Measurements from ENCODE around the gene C1orf87. TPM values are rescaled to one million over a fixed set of nuclear protein-coding genes. Genes with fewer than 3 reads are reported as not detected.

The C1orf87 gene
- polyA plus RNA-seq, 1 of the 3 experiments (the other 2 are of a cell fraction) = not detected

DNA sequence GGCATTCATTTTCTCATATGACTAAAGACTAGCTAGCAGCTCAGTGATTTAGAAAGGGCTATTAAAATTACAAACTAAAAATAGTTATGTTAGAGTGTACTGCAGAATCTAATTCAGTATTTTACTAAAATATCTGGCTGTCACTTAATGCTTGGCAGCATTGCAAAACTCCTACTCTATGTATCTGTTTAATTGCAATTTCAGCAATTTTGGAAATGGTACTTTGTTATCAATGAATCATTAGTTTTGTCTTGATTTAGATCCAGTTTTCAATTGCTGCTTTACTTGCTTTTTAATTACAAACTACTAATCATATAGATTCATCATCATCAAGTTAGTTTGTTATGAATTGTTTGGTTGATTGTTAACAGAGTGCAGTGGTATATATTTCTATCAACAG, 19.2 kb downstream of the C1orf87 start:
- TF ChIP-seq USF1 (IDR thresholded peaks at IDR 0.05; ENCODE audit: borderline replicate concordance, low read depth) = no peak
- no peak for TF ChIP-seq MEF2A (IDR thresholded peaks at IDR 0.05; ENCODE audit: borderline replicate concordance, low read depth)
- no peak for TF ChIP-seq RCOR1 (IDR thresholded peaks at IDR 0.05; ENCODE audit: low read length)
- no peak for TF ChIP-seq MXI1 (IDR thresholded peaks at IDR 0.05; ENCODE audit: low read depth, low read length)
- TF ChIP-seq GABPA (IDR thresholded peaks at IDR 0.05; ENCODE audit: low read depth) = no peak
- TF ChIP-seq IRF3 (IDR thresholded peaks at IDR 0.05; ENCODE audit: low read depth, low read length) = no peak
- no peak for TF ChIP-seq EZH2phosphoT487 (IDR thresholded peaks at IDR 0.05; ENCODE audit: borderline replicate concordance, low read depth)
- no peak for TF ChIP-seq FOXJ3 (CRISPR knock-in tag; IDR thresholded peaks at IDR 0.05)
- TF ChIP-seq TEAD4 (IDR thresholded peaks at IDR 0.05; ENCODE audit: borderline replicate concordance, insufficient read depth) = no peak
- CTCF ChIA-PET = interaction anchor here (1.4 kb wide), 1 partner anchor 38 kb away, joined by 3 read pairs; no protein-coding TSS in a partner anchor

DNA sequence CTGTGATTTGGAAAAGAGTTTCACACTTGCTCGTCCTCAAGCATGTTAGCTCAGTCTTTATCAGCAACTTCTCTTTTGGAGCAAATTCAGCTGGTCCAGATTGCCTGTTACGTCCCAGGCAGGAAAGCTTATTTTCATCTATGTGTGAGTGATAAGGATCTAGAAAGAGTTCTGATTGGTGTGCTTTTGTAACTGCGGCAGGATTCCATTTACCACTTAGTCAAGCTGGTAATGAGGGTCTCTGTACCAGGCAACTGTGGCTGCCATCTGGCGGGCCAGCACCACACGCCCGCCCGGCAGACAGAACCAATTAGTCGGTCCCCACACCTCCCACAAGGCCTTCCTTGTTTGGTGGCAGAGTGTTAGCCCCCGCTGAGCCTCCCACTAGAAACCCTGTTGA, 21.0 kb downstream of the C1orf87 start:
- Histone ChIP-seq H3K27me3 (ENCODE audit: insufficient read depth) (no peaks in the 10 kb centered on the region), H4K20me1 (ENCODE audit: insufficient read depth) (no peaks in the 10 kb centered on the region), H3F3A (replicated peaks; ENCODE audit: insufficient read depth) (no peaks in the 10 kb centered on the region), H3K4me1 (ENCODE audit: control insufficient read depth in 1 of 2, insufficient read depth in 2 of 2, low read depth in 1 of 2, low read length in 1 of 2) (peaks cover 0 to 7% of the 10 kb centered on the region in 2 experiments; a peak in 2 of 4 replicates), H3K36me3 (replicated peaks in 1 of 2; ENCODE audit: control insufficient read depth in 1 of 2, insufficient read depth in 2 of 2, low read length in 1 of 2) (no peaks in the 10 kb centered on the region), H3K9ac (no peak overlapping the region), H3K4me3 (ENCODE audit: low read depth in 2 of 2, low read length in 1 of 2) (no peak overlapping the region; a peak in 1 of 4 replicates), H3K27ac (ENCODE audit: low read depth in 2 of 2, low read length in 1 of 2) (peak overlapping the region in 1 of 2 experiments; percentile 64; a peak in 2 of 4 replicates), H3K9me2 (no peaks in the 10 kb centered on the region), H2AFZ (ENCODE audit: low read depth) (no peak overlapping the region), H3K9me3 (peaks cover 10% of the 10 kb centered on the region), H3K79me2 (ENCODE audit: insufficient read depth) (no peaks in the 10 kb centered on the region), H3K4me2 (no peak overlapping the region)
- POLR2A ChIA-PET = interaction anchor here (1.2 kb wide), 1 partner anchor 62 kb away, joined by 4 read pairs; no protein-coding TSS in a partner anchor
- CTCF ChIA-PET = interaction anchor here (0.6 to 2.1 kb wide), 7 partner anchors 8 to 802 kb away, joined by 3 to 14 read pairs (median 5); no protein-coding TSS in a partner anchor
- 31% methylated on average over 6 of the region's 9 CpGs for WGBS (ENCODE audit: low lambda C conversion rate)
- DNase-seq = peak; percentile 56
- TF ChIP-seq CHD2 (IDR thresholded peaks at IDR 0.05; ENCODE audit: low read length, partially characterized antibody) (peak; percentile 24), CTCF (IDR thresholded peaks at IDR 0.05) (no peak), USF1 (IDR thresholded peaks at IDR 0.05; ENCODE audit: borderline replicate concordance, low read depth) (no peak), NFIC (IDR thresholded peaks at IDR 0.05; ENCODE audit: borderline replicate concordance) (no peak), JUND (IDR thresholded peaks at IDR 0.05) (no peak), TAF1 (IDR thresholded peaks at IDR 0.05; ENCODE audit: borderline replicate concordance, low read depth, low read length) (no peak), TCF12 (IDR thresholded peaks at IDR 0.05) (no peak), GABPA (IDR thresholded peaks at IDR 0.05; ENCODE audit: low read depth) (no peak), MXI1 (IDR thresholded peaks at IDR 0.05; ENCODE audit: low read depth, low read length) (0 out of 2 replicates have a peak, but pooled peaks have one; percentile 22), RAD21 (IDR thresholded peaks at IDR 0.05; ENCODE audit: low read length) (peak; percentile 4; the same call in 1 of the 2 replicates), POLR2AphosphoS5 (IDR thresholded peaks at IDR 0.05; ENCODE audit: low read depth, low read length) (no peak), IRF3 (IDR thresholded peaks at IDR 0.05; ENCODE audit: low read depth, low read length) (no peak), ELF1 (IDR thresholded peaks at IDR 0.05) (no peak), SMC3 (IDR thresholded peaks at IDR 0.05; ENCODE audit: low read depth, low read length) (no peak), RCOR1 (IDR thresholded peaks at IDR 0.05; ENCODE audit: low read length) (peak; percentile 47; the same call in 1 of the 2 replicates), RXRA (IDR thresholded peaks at IDR 0.05; ENCODE audit: borderline replicate concordance, low read depth) (no peak), NRF1 (IDR thresholded peaks at IDR 0.05; ENCODE audit: low read depth, low read length) (no peak), TEAD4 (IDR thresholded peaks at IDR 0.05; ENCODE audit: borderline replicate concordance, insufficient read depth) (no peak), EP300 (IDR thresholded peaks at IDR 0.05; ENCODE audit: borderline replicate concordance in 1 of 2, low read depth in 1 of 2, low read length in 1 of 2) (peak in 1 of 2 experiments; percentile 74; a peak in 2 of 4 replicates)

More for the DNA sequence above, 19.2 kb downstream of the C1orf87 start:
- DNase-seq = no peak
- POLR2A ChIA-PET = no interaction called here
- no peak overlapping the region for H2AFZ ChIP-seq (ENCODE audit: low read depth)
- H3K36me3 ChIP-seq (replicated peaks in 1 of 2; ENCODE audit: control insufficient read depth in 1 of 2, insufficient read depth in 2 of 2, low read length in 1 of 2) = no peaks in the 10 kb centered on the region
- peaks cover 0 to 7% of the 10 kb centered on the region in 2 experiments; a peak in 2 of 4 replicates for H3K4me1 ChIP-seq (ENCODE audit: control insufficient read depth in 1 of 2, insufficient read depth in 2 of 2, low read depth in 1 of 2, low read length in 1 of 2)
- H3K9me2 ChIP-seq = no peaks in the 10 kb centered on the region
- no peaks in the 10 kb centered on the region for H4K20me1 ChIP-seq (ENCODE audit: insufficient read depth)
- no peaks in the 10 kb centered on the region for H3K27me3 ChIP-seq (ENCODE audit: insufficient read depth)
- H3K9ac ChIP-seq = no peak overlapping the region
- H3F3A ChIP-seq (replicated peaks; ENCODE audit: insufficient read depth) = no peaks in the 10 kb centered on the region
- H3K79me2 ChIP-seq (ENCODE audit: insufficient read depth) = no peaks in the 10 kb centered on the region
- peaks cover 3% of the 10 kb centered on the region; the same call in 1 of the 2 replicates for H3K9me3 ChIP-seq
- no peak overlapping the region for H3K4me2 ChIP-seq
- H3K4me3 ChIP-seq (ENCODE audit: low read depth in 2 of 2, low read length in 1 of 2) = no peak overlapping the region
- no peak overlapping the region for H3K27ac ChIP-seq (ENCODE audit: low read depth in 2 of 2, low read length in 1 of 2)

Data from SK-N-SH (cell line).